Measurements from ENCODE around the gene POLR2M. TPM values are rescaled to one million over a fixed set of nuclear protein-coding genes. Genes with fewer than 3 reads are reported as not detected.

The POLR2M gene
- total and polyA plus RNA-seq, 2 experiments from 2014 or later, result 19.6 to 46.3 TPM

DNA sequence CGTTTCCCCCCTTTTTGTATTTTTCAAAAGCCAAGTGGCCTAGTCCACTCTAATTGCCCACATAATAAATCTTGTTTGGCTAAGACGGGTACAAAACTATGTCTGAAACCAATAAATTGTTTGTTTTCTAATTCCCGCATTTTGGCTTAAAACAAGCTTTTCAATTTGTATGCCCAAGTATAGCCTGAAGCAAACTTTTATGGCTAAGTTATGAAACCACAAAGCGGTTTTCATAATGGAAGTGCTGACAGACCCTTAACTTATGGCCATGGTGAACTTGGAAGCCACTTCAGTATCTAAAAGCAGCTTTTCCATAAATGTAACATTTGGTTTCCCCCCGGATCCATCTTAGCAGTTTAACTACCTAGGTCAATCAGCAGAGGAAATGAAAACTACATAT lies 29.9 kb upstream of the POLR2M start (continued):
- TF ChIP-seq CREB1 (CRISPR knock-in tag; IDR thresholded peaks at IDR 0.05; ENCODE audit: low read depth), result no peak
- no peak for TF ChIP-seq STAT1 (IDR thresholded peaks at IDR 0.05; ENCODE audit: unreplicated experiment)
- TF ChIP-seq JUNB (IDR thresholded peaks at IDR 0.05; ENCODE audit: unreplicated experiment), result no peak
- no peak for TF ChIP-seq NANOG (IDR thresholded peaks at IDR 0.05; ENCODE audit: borderline replicate concordance)
- TF ChIP-seq ZNF114 (CRISPR knock-in tag; IDR thresholded peaks at IDR 0.05), result no peak
- TF ChIP-seq, protein P1, sequence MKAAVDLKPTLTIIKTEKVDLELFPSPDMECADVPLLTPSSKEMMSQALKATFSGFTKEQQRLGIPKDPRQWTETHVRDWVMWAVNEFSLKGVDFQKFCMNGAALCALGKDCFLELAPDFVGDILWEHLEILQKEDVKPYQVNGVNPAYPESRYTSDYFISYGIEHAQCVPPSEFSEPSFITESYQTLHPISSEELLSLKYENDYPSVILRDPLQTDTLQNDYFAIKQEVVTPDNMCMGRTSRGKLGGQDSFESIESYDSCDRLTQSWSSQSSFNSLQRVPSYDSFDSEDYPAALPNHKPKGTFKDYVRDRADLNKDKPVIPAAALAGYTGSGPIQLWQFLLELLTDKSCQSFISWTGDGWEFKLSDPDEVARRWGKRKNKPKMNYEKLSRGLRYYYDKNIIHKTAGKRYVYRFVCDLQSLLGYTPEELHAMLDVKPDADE (IDR thresholded peaks at IDR 0.05), result no peak
- TF ChIP-seq EZH2 (IDR thresholded peaks at IDR 0.05; ENCODE audit: low read depth, unreplicated experiment), result no peak
- no peak for TF ChIP-seq EZH2phosphoT487 (IDR thresholded peaks at IDR 0.05; ENCODE audit: unreplicated experiment)
- TF ChIP-seq, protein P2, sequence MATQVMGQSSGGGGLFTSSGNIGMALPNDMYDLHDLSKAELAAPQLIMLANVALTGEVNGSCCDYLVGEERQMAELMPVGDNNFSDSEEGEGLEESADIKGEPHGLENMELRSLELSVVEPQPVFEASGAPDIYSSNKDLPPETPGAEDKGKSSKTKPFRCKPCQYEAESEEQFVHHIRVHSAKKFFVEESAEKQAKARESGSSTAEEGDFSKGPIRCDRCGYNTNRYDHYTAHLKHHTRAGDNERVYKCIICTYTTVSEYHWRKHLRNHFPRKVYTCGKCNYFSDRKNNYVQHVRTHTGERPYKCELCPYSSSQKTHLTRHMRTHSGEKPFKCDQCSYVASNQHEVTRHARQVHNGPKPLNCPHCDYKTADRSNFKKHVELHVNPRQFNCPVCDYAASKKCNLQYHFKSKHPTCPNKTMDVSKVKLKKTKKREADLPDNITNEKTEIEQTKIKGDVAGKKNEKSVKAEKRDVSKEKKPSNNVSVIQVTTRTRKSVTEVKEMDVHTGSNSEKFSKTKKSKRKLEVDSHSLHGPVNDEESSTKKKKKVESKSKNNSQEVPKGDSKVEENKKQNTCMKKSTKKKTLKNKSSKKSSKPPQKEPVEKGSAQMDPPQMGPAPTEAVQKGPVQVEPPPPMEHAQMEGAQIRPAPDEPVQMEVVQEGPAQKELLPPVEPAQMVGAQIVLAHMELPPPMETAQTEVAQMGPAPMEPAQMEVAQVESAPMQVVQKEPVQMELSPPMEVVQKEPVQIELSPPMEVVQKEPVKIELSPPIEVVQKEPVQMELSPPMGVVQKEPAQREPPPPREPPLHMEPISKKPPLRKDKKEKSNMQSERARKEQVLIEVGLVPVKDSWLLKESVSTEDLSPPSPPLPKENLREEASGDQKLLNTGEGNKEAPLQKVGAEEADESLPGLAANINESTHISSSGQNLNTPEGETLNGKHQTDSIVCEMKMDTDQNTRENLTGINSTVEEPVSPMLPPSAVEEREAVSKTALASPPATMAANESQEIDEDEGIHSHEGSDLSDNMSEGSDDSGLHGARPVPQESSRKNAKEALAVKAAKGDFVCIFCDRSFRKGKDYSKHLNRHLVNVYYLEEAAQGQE (IDR thresholded peaks at IDR 0.05; ENCODE audit: unreplicated experiment), result no peak

DNA sequence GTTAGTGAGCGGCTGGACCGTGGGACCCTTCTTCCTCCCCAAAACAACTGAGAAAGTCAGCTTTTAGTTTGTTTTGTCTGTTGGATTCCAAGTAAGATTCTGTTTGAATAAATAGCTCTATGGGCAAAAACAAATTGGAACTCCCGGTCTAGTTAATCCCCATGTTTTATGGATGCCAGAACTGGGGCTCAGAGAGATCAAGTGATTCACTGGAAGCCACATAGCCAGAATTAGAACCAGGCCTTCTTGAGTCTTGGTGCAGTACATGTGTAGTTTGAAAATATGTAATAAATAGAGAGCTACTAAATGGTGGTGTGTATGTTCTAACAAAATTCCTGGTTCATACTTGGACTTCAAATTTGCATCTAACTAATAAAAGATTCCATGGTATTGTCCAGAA lies 29.3 kb upstream of the POLR2M start:
- Histone ChIP-seq H3K27ac (ENCODE audit: low read depth) (no peak overlapping the region), H3K4me1 (ENCODE audit: insufficient read depth) (no peaks in the 10 kb centered on the region; the same call in 1 of the 2 replicates), H2AFZ (no peak overlapping the region), H3K4me2 (no peak overlapping the region), H3F3A (replicated peaks; ENCODE audit: low read depth) (no peaks in the 10 kb centered on the region), H4K20me1 (replicated peaks; ENCODE audit: insufficient read depth) (no peaks in the 10 kb centered on the region), H3K36me3 (ENCODE audit: insufficient read depth) (no peaks in the 10 kb centered on the region), H3K9me2 (ENCODE audit: insufficient read depth) (peaks cover 11% of the 10 kb centered on the region; the same call in 1 of the 2 replicates), H3K79me2 (replicated peaks; ENCODE audit: insufficient read depth) (no peaks in the 10 kb centered on the region), H3K27me3 (ENCODE audit: insufficient read depth) (no peaks in the 10 kb centered on the region), H3K4me3 (no peak overlapping the region)
- Mint-ChIP-seq H3K4me3 (no peak overlapping the region), H3K36me3 (ENCODE audit: low read depth) (no peaks in the 10 kb centered on the region), H3K4me1 (peaks cover 3% of the 10 kb centered on the region; the same call in 1 of the 3 replicates), H3K27me3 (ENCODE audit: insufficient read depth, low read depth, poor library complexity) (peaks cover under 1% of the 10 kb centered on the region), H3K27ac (no peak overlapping the region), H3K9me3 (no peaks in the 10 kb centered on the region)
- ATAC-seq (no peak), DNase-seq (ENCODE audit: low spot score) (no peak)
- TF ChIP-seq ZNF114 (CRISPR knock-in tag; IDR thresholded peaks at IDR 0.05), result no peak
- TF ChIP-seq POLR2AphosphoS5 (IDR thresholded peaks at IDR 0.05; ENCODE audit: low read depth), result no peak
- TF ChIP-seq ZNF331 (CRISPR knock-in tag; IDR thresholded peaks at IDR 0.05; ENCODE audit: low read depth), result no peak
- TF ChIP-seq, protein P3, sequence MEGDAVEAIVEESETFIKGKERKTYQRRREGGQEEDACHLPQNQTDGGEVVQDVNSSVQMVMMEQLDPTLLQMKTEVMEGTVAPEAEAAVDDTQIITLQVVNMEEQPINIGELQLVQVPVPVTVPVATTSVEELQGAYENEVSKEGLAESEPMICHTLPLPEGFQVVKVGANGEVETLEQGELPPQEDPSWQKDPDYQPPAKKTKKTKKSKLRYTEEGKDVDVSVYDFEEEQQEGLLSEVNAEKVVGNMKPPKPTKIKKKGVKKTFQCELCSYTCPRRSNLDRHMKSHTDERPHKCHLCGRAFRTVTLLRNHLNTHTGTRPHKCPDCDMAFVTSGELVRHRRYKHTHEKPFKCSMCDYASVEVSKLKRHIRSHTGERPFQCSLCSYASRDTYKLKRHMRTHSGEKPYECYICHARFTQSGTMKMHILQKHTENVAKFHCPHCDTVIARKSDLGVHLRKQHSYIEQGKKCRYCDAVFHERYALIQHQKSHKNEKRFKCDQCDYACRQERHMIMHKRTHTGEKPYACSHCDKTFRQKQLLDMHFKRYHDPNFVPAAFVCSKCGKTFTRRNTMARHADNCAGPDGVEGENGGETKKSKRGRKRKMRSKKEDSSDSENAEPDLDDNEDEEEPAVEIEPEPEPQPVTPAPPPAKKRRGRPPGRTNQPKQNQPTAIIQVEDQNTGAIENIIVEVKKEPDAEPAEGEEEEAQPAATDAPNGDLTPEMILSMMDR (conservative IDR thresholded peaks at IDR 0.05; ENCODE audit: low read depth in 2 of 2), result no peak
- TF ChIP-seq CREB1 (CRISPR knock-in tag; IDR thresholded peaks at IDR 0.05; ENCODE audit: low read depth), result no peak
- TF ChIP-seq EZH2 (IDR thresholded peaks at IDR 0.05; ENCODE audit: low read depth, unreplicated experiment), result no peak
- TF ChIP-seq EZH2phosphoT487 (IDR thresholded peaks at IDR 0.05; ENCODE audit: unreplicated experiment), result no peak
- TF ChIP-seq, protein P4, sequence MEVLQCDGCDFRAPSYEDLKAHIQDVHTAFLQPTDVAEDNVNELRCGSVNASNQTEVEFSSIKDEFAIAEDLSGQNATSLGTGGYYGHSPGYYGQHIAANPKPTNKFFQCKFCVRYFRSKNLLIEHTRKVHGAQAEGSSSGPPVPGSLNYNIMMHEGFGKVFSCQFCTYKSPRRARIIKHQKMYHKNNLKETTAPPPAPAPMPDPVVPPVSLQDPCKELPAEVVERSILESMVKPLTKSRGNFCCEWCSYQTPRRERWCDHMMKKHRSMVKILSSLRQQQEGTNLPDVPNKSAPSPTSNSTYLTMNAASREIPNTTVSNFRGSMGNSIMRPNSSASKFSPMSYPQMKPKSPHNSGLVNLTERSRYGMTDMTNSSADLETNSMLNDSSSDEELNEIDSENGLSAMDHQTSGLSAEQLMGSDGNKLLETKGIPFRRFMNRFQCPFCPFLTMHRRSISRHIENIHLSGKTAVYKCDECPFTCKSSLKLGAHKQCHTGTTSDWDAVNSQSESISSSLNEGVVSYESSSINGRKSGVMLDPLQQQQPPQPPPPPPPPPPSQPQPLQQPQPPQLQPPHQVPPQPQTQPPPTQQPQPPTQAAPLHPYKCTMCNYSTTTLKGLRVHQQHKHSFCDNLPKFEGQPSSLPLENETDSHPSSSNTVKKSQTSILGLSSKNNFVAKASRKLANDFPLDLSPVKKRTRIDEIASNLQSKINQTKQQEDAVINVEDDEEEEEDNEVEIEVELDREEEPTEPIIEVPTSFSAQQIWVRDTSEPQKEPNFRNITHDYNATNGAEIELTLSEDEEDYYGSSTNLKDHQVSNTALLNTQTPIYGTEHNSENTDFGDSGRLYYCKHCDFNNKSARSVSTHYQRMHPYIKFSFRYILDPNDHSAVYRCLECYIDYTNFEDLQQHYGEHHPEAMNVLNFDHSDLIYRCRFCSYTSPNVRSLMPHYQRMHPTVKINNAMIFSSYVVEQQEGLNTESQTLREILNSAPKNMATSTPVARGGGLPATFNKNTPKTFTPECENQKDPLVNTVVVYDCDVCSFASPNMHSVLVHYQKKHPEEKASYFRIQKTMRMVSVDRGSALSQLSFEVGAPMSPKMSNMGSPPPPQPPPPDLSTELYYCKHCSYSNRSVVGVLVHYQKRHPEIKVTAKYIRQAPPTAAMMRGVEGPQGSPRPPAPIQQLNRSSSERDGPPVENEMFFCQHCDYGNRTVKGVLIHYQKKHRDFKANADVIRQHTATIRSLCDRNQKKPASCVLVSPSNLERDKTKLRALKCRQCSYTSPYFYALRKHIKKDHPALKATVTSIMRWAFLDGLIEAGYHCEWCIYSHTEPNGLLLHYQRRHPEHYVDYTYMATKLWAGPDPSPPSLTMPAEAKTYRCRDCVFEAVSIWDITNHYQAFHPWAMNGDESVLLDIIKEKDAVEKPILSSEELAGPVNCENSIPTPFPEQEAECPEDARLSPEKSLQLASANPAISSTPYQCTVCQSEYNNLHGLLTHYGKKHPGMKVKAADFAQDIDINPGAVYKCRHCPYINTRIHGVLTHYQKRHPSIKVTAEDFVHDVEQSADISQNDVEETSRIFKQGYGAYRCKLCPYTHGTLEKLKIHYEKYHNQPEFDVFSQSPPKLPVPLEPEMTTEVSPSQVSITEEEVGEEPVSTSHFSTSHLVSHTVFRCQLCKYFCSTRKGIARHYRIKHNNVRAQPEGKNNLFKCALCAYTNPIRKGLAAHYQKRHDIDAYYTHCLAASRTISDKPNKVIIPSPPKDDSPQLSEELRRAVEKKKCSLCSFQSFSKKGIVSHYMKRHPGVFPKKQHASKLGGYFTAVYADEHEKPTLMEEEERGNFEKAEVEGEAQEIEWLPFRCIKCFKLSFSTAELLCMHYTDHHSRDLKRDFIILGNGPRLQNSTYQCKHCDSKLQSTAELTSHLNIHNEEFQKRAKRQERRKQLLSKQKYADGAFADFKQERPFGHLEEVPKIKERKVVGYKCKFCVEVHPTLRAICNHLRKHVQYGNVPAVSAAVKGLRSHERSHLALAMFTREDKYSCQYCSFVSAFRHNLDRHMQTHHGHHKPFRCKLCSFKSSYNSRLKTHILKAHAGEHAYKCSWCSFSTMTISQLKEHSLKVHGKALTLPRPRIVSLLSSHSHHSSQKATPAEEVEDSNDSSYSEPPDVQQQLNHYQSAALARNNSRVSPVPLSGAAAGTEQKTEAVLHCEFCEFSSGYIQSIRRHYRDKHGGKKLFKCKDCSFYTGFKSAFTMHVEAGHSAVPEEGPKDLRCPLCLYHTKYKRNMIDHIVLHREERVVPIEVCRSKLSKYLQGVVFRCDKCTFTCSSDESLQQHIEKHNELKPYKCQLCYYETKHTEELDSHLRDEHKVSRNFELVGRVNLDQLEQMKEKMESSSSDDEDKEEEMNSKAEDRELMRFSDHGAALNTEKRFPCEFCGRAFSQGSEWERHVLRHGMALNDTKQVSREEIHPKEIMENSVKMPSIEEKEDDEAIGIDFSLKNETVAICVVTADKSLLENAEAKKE (CRISPR knock-in tag; IDR thresholded peaks at IDR 0.05), result no peak
